Lung (tissue), 12 donors: Measurements from ENCODE around the gene GRK1. TPM values are rescaled to one million over a fixed set of nuclear protein-coding genes. Genes with fewer than 3 reads are reported as not detected.

Source experiments
- ATAC-seq: fragments of 200-7000 bp; cut with Tn5 transposase; one replicate; pipeline ENCODE4 v1.9.1; 2020; ENCODE audit warnings: moderate number of reproducible peaks; ENCODE audit not compliant: insufficient read depth, low FRiP score
- DNase-seq, 3 donors: peaks; one replicate each; pipeline ENCODE4 v3.0.0-alpha.2; 2013 to 2017
- H3K27ac ChIP-seq, 2 donors: one replicate each; pipeline ENCODE4 v1.5.1; 2013; ENCODE audit warnings: mild to moderate bottlenecking in 2 of 2, moderate library complexity in 2 of 2, control low read depth in 1 of 2, inconsistent platforms in 1 of 2, low read depth in 1 of 2, low read length in 1 of 2
- H3K27me3 ChIP-seq, 3 donors: one replicate each; pipeline ENCODE4 v1.5.1; 2013; ENCODE audit warnings: low read length in 2 of 3; ENCODE audit not compliant: control insufficient read depth in 3 of 3, insufficient read depth in 3 of 3
- H3K36me3 ChIP-seq, 4 donors: one replicate each; pipeline ENCODE4 v1.5.1; 2013; ENCODE audit warnings: low read length in 4 of 4, mild to moderate bottlenecking in 1 of 4, moderate library complexity in 1 of 4; ENCODE audit not compliant: control insufficient read depth in 4 of 4, insufficient read depth in 4 of 4
- H3K4me1 ChIP-seq, 5 donors: one replicate each; pipeline ENCODE4 v1.5.1; 2013; ENCODE audit warnings: low read length in 5 of 5, mild to moderate bottlenecking in 2 of 5, moderate library complexity in 1 of 5; ENCODE audit not compliant: control insufficient read depth in 5 of 5, insufficient read depth in 5 of 5
- H3K4me3 ChIP-seq: one replicate; pipeline ENCODE4 v1.5.1; 2013; ENCODE audit warnings: mild to moderate bottlenecking, control low read depth, moderate library complexity
- H3K9ac ChIP-seq, 2 donors: one replicate each; pipeline ENCODE4 v1.5.1; 2013; ENCODE audit warnings: low read length in 2 of 2, control low read depth in 1 of 2; ENCODE audit not compliant: insufficient read depth in 1 of 2
- H3K9me3 ChIP-seq, 4 donors: one replicate each; pipeline ENCODE4 v1.5.1; 2013; ENCODE audit warnings: low read length in 3 of 4, mild to moderate bottlenecking in 1 of 4, moderate library complexity in 1 of 4; ENCODE audit not compliant: control insufficient read depth in 4 of 4, insufficient read depth in 3 of 4
- CTCF ChIP-seq: IDR thresholded peaks from 2 replicates; pipeline ENCODE4 v1.5.1; 2012; ENCODE audit warnings: mild to moderate bottlenecking; ENCODE audit errors: control extremely low read depth, extremely low read depth
- WGBS, 2 donors: extraction: QIAGEN DNeasy Blood & Tissue Kit; methylation state at CpG; one replicate each; pipeline ENCODE4 v1.1.7; 2013; 5-methylcytosine and 5-hydroxymethylcytosine counted together
- polyA plus RNA-seq, 2 donors: library from polyadenylated mRNA; stranded (reverse); fragments of 200-250 nt; gene quantifications; one replicate each; pipeline ENCODE4 v1.2.1, GENCODE V29; 2013
- total RNA-seq, 2 donors: library from RNA; depleted of rRNA in 1 of 2; stranded (reverse); fragments of >200 nt in 1 of 2; gene quantifications; one replicate each; pipeline ENCODE4 v1.2.1, GENCODE V29; 2014 to 2021
- donor health status: control.
- donor health status: control.
- donor health status: Bipolar disorder and iron deficiency.
- donor health status: healthy.
- donor health status: DM: yes; HTN: yes; CAD: no.

GRK1 gene
- total and polyA plus RNA-seq, 4 donors, result 0.03 to 3.1 TPM; not detected in 2

- H3K9me3 ChIP-seq, result no peaks in the 10 kb centered on the region
- no peaks in the 10 kb centered on the region for H3K27me3 ChIP-seq
- no peaks in the 10 kb centered on the region for H3K36me3 ChIP-seq
- peaks cover 0 to 9% (median 0%) of the 10 kb centered on the region in 5 donors for H3K4me1 ChIP-seq
- ATAC-seq (no peak), DNase-seq (peak in 1 of 3 donors; percentile 8)
- no peak overlapping the region for H3K27ac ChIP-seq
- WGBS, 2 donors, result 64 to 74% methylated on average over 9 of the region's 9 CpGs
- H3K9ac ChIP-seq, result no peak overlapping the region
- TF ChIP-seq CTCF, result no peak
- no peak overlapping the region for H3K4me3 ChIP-seq
These were observed 12.9 kb upstream of the GRK1 start for GRCh38 chr13:113654175-113654560.

- no peak for TF ChIP-seq CTCF
- Histone ChIP-seq H3K9me3 (no peaks in the 10 kb centered on the region), H3K4me3 (no peak overlapping the region), H3K36me3 (no peaks in the 10 kb centered on the region), H3K27me3 (no peaks in the 10 kb centered on the region), H3K9ac (no peak overlapping the region), H3K4me1 (peaks cover 0 to 8% (median 0%) of the 10 kb centered on the region in 5 donors), H3K27ac (no peak overlapping the region)
- 92 to 93% methylated on average over 39 of the region's 39 CpGs for WGBS, 2 donors
- peak in 1 of 3 donors; percentile 8 for DNase-seq
- no peak for ATAC-seq
These were observed 12.3 kb upstream of the GRK1 start for GRCh38 chr13:113654591-113655345.

GRCh38 chr13:113655346-113656002, 11.5 kb upstream of the GRK1 start:
- ATAC-seq (no peak), DNase-seq (peak in 1 of 3 donors; percentile 4)
- Histone ChIP-seq H3K27me3 (no peaks in the 10 kb centered on the region), H3K4me1 (peaks cover 0 to 1% (median 0%) of the 10 kb centered on the region in 5 donors), H3K9me3 (no peaks in the 10 kb centered on the region), H3K27ac (no peak overlapping the region), H3K9ac (no peak overlapping the region), H3K4me3 (no peak overlapping the region), H3K36me3 (no peaks in the 10 kb centered on the region)
- WGBS, 2 donors, result 87 to 91% methylated on average over 15 of the region's 15 CpGs
- TF ChIP-seq CTCF, result no peak
